ENCODE measurements around the gene ZBTB16.

Gene ZBTB16

DNA sequence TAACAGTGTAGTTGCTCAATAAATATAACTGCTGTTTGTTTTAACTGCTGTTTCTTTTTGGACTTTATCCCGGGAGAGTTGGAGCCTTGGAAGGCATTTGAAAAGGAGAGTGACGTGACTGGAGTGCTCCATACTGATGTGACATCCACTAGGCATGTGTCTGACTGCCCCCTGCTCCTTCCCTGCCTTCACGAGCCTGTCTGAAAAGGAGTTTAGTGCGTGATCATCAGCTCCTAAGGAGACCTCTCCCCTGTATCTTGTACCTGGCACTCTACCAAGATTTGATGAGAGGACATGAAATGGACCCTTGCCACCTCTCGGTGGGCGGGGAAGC lies 22.9 kb downstream of the ZBTB16 start:
- no peak for DNase-seq (ENCODE audit: extremely low read depth in 1 of 2, low read depth in 1 of 2)

DNA sequence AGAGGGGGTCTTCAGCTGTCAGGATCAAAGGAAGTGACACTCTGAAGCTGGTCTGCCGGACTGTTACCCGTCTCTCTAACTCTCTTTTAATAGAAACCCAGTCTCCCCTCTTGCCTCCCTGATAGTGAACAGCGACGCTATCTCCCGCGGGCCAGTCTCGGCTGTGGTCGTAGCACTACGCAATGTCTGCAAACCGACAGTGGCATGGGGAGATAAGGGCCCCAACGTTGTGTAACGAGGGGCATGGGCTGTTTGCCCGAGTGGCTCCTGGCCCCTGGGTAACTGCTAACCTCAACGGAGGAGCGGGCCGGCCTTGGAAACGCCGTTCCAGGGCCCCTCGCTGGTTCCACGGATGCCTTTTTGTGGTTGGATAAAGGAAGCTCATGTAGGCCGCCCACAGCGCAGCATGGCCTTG lies 23.3 kb downstream of the ZBTB16 start:
- DNase-seq (ENCODE audit: extremely low read depth in 1 of 2, low read depth in 1 of 2): no peak

DNA sequence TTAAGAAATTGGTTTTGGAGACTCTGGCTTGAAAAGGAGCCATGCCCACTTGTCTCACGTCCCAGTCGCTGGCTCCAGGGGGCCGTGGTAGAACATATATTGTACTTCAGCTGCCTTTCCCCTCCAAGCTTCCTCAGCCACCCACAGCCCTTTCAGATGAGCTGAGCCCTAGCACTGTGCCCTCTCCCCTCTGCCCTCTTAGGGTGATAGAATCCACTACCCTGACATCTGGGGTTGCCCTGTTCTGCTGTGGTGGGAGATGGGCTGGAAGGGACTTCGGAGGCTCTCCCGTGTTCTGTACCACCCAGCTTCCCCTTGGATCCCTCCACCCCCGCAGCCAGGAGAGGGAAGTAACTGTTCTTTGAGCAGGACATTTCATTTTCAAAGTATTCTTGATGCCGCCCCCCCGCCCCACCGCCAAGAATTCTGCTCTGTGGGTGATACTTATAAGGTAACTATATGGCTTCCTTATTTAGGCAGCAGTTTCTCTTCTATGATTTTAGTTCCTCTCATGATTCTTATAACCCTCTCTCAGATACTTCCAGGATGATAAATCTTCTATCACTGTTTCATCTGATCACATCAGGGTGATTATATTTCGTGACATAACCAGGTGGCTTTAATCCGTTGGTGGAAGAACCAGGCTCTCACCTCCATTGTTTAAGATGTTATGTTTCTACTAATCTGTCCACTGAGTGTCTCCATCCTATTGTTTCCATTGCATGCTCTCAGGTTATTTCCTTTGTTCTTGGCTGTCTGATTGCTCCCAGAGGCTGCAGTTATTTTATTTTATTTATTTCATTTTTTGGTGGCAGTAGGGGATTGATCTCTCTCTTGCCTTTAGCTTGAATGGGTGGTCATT lies 24.1 kb downstream of the ZBTB16 start:
- DNase-seq (ENCODE audit: extremely low read depth in 1 of 2, low read depth in 1 of 2): no peak

GRCh38 chr11:114084414-114084813 lies 24.9 kb downstream of the ZBTB16 start:
- DNase-seq (ENCODE audit: extremely low read depth in 1 of 2, low read depth in 1 of 2): no peak

GRCh38 chr11:114085965-114086793 lies 26.7 kb downstream of the ZBTB16 start:
- no peak for DNase-seq (ENCODE audit: extremely low read depth in 1 of 2, low read depth in 1 of 2)

DNA sequence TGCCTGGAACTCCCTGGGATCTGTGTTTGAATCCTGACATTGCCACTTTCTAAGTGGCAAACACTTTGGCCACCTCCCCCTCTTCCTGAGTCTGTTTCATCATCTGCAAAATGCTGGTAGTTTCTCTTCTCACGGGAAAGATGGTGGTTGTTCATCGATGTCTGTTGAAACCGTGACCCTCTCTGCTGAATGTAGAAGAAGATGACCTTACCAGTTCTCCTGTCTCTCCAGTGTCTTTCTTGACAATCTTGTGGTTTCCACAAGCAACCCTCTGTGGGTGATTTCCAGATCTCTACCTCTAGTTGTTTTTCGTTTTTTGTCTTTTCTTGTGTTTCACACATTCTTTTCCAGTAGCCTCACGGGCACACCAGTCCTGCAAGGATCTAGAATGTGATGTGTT lies 27.5 kb downstream of the ZBTB16 start:
- no peak for DNase-seq (ENCODE audit: extremely low read depth in 1 of 2, low read depth in 1 of 2)

- no peak for DNase-seq (ENCODE audit: extremely low read depth in 1 of 2, low read depth in 1 of 2)
Measured at GRCh38 chr11:114088216-114088615, 28.7 kb downstream of the ZBTB16 start.

- DNase-seq (ENCODE audit: extremely low read depth in 1 of 2, low read depth in 1 of 2): no peak
Measured at GRCh38 chr11:114088836-114089235, 29.3 kb downstream of the ZBTB16 start.

DNA sequence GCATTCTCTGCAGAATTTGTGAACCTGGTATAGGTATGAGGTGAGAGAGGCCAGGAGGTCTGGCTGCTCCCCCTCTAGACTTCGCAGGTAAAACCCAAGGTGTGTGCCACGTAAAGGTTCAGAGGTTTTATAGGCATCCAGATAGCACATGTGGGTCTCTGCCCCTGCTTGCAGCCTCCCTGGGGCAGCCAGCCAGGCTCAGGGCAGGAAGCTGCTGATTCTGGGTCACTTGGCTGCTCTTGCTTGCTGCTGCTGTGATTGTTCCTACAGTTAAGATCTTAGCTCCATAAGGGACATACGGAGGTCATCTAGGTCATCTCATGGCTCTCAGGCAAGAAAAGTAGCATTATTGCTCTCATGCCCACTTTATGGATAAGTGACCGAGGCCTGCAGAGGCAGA lies 30.2 kb downstream of the ZBTB16 start:
- DNase-seq (ENCODE audit: extremely low read depth in 1 of 2, low read depth in 1 of 2): no peak

GRCh38 chr11:114090225-114090910 lies 30.9 kb downstream of the ZBTB16 start:
- DNase-seq (ENCODE audit: extremely low read depth in 1 of 2, low read depth in 1 of 2): no peak

DNA sequence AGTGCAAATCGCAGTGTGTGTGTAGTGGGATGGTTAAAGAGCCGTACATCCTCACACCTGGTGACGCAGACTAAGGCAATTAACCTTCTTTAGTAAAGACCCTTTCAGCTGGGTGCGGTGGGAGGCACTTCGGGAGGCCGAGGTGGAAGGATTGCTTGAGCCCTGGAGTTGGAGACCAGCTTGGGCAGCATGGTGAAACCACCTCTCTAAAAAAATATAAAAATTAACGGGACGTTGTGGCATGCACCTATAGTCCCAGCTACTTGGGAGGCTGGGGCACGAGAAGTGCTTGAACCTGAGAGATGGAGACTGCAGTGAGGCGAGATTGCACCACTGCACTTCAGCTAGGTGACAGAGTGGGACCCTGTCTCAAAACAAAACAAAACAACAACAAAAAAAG lies 31.5 kb downstream of the ZBTB16 start:
- no peak for DNase-seq (ENCODE audit: extremely low read depth in 1 of 2, low read depth in 1 of 2)

DNA sequence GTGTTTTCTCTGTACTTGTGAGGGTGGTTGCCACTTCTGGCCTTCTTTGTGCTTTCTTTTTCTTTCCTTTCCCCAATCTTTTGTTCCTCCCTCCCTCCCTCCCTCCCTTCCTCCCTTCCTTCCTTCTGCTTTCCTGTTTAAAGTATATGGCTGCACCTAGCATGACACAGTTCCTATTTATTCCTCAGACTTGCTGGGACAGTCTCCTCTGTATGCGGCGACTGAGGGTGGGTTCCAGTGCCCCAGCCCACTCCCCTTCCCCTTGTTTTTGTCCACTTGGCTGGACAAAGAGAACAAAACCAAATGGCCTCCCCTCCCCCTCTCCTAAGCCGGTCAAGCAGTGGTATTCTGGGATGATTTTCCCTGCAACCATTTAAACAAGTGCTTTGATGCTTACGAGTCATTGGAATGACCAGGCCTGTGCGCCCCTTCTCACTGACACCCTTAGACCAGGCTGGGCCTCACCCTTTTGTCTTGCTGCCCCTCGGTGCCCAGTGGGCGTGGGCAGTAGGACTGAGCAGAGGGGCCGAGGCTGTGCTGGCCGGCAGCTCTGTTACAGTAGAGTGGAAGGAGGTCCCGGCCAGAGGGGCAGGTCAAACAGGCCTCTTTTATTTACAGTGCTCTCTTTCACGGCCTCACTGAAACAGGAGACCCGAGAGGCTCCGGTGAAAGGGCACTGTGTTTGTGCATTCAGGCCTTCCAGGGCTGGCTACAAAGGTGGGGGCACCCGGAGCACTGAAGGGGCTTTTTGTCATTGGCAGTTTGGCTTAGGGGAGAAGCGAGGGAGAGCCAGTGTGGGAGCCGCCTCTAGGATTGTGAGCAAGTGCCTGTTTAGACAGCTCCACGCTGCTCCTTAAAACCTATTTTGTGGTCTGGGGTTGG lies 32.2 kb downstream of the ZBTB16 start:
- DNase-seq (ENCODE audit: extremely low read depth in 1 of 2, low read depth in 1 of 2): no peak

DNA sequence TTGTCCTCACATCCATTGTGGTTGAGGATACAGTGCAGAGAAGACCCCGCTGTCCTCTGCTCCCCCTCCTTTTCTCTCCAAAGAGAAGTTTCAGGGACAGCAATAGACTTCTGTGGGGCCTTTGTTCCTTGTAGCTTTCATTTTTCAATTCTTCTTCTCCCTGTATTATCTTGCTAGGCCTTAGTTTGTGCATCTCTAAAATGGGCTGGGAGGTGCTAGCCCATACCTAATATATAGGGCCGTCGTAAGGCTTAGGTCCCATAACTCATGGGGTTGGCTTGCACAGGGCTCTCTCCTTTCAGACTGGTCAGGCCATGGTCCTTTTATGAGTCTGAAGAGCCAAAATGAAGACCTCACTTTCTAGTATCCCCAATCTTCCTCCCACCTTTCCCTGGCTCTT lies 33.0 kb downstream of the ZBTB16 start:
- DNase-seq (ENCODE audit: extremely low read depth in 1 of 2, low read depth in 1 of 2): no peak

GRCh38 chr11:114092953-114093352 lies 33.4 kb downstream of the ZBTB16 start:
- no peak for DNase-seq (ENCODE audit: extremely low read depth in 1 of 2, low read depth in 1 of 2)

- DNase-seq (ENCODE audit: extremely low read depth in 1 of 2, low read depth in 1 of 2): no peak
Measured at GRCh38 chr11:114094516-114094915, 35.0 kb downstream of the ZBTB16 start.

DNA sequence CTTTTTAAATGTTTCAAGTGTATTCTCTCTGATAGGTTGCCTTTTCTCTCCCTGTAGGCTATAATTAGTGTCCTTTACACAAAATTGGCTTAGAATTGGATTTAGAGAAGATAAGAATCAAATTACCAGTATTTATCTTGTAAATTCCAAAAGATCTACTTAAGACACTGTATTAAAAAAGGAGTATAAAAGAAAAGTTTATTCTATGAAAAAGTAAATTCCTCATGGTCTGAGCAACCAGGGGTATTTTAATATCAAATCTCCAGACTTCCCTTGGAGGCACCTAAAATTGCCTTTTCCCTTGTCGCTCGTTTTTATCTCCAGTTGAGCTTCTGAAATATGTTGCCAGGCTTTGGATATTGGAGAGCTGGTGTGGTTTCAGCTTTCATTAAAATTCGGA lies 36.4 kb downstream of the ZBTB16 start:
- no peak for DNase-seq (ENCODE audit: extremely low read depth in 1 of 2, low read depth in 1 of 2)

DNA sequence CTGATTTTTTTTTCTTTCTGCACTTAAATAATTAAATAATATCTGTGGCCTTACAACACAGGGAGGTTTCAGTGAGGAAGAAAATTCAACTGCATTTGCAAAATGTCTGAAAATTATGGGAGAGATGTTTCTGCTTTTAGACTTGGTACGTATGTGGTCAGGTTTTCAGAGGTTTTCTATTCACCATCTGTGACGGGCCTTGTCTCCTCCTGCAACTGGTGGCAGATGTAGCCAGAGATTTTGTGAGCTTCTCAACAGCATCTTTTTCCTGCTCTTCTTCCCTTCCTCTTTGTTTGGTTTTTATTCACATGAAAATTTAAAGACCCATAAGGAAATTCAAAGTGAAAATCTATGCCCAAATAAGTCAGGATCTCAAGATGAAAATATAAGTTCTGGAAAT lies 38.3 kb downstream of the ZBTB16 start:
- DNase-seq (ENCODE audit: extremely low read depth in 1 of 2, low read depth in 1 of 2): no peak

DNA sequence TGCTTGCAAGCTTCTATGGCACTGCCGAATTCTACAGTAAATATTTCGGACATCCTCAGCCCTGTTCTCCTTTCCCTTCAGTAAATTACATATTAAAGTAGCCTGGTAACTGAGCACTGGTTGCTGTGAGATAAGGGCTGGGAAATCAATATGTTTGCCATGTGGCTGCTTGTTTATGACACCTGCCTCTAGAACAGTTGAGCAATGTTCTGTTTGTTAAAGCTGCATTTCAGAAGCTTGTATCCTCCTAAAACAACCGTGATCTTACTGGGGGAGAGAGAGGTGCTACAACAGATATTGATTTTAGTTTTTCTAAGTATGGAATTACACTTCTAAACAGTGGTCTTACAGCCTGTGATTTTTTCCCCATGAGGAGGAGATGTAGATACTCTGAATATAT lies 39.4 kb downstream of the ZBTB16 start:
- DNase-seq (ENCODE audit: extremely low read depth in 1 of 2, low read depth in 1 of 2): no peak

DNA sequence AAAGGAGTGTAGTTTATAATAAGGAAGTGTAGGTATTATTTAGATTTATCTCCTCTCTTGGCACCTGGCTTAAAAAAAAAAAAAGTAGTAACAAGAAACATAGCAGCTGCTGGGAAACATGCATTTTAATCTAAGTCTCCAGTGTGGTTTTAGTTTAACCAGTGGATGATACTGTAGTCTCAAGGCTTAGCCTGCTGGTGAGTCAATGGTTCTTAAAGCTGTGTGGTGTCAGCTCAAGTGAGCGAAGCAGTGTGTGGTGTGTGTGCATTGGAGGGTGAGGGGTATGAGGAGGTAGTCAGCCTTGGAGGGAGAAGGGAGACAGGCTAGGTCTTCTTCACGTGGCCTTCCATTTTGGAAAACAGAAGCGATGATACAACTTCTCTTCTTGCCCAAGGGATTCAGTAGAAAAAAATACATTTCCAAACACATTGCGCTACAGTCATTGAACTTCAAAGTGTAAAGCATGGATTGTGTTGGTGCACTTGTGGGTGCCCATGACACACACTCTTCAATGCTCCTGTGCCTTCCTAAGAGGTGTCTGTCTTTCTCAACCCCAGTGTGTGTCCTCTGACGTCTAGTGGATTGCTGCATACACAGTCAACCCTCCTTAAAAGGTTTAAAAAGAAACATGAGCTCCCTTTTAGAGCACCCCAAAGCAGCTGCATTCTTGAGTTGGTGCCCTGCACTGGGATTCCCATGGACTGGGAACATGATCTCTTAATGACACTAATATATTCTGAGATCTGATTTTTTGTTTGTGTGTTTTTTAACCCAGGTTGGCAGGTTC lies 40.1 kb downstream of the ZBTB16 start:
- no peak for DNase-seq (ENCODE audit: extremely low read depth in 1 of 2, low read depth in 1 of 2)

Measured in stimulated activated CD8-positive, alpha-beta memory T cell treated with anti-CD3 and anti-CD28 coated beads, Interleukin-7, amount 100 ng/mL, for 48 hours (primary cell).